ENCODE data around the gene EID1.

The EID1 gene

GRCh38 chr15:48868536-48868935, 9.4 kb upstream of the EID1 start:
- no peak for DNase-seq (ENCODE audit: low read depth in 3 of 3)

- DNase-seq (ENCODE audit: low read depth in 3 of 3): no peak
Measured at GRCh38 chr15:48869966-48870365, 8.0 kb upstream of the EID1 start.

- DNase-seq (ENCODE audit: low read depth in 3 of 3): no peak
Measured at GRCh38 chr15:48871542-48871941, 6.4 kb upstream of the EID1 start.

DNA sequence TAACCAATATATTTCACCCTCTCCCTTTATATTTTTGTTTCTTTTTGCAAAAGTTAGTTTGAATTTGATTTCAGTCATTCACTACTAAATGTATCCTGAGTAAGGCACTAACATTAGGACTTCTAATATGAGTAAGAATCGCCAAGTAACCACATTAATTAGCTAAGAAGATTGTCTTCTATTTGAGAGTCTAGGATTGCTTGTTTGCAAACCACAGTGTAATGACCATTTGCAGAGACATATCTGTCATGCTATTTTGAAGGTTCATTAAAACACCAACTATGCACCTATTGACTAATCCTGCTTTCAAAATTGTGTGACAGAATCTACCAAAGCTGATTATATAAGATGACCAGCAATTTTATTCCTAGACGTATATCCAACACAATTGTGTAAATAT, 5.3 kb upstream of the EID1 start:
- DNase-seq (ENCODE audit: low read depth in 3 of 3): no peak

- no peak for DNase-seq (ENCODE audit: low read depth in 3 of 3)
Measured at GRCh38 chr15:48875241-48875960, 2.5 kb upstream of the EID1 start.

DNA sequence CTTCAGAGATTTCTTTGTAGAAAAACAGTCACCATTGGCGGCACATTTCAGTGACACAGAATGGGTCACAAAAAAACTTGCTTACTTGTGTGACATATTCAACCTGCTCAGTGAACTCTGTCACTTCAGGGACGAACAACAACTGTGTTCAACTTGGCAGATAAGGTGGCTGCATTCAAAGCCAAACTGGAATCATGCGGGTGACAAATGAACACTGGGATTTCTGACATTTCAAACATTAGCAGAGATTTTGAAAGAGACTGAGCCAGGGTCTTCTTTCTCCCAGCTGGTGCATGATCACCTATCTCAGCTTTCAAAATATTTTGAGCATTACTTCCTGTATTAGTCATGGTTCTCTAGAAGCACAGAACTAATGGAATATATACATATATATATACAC, 1.9 kb upstream of the EID1 start:
- DNase-seq (ENCODE audit: low read depth in 3 of 3): no peak

DNA sequence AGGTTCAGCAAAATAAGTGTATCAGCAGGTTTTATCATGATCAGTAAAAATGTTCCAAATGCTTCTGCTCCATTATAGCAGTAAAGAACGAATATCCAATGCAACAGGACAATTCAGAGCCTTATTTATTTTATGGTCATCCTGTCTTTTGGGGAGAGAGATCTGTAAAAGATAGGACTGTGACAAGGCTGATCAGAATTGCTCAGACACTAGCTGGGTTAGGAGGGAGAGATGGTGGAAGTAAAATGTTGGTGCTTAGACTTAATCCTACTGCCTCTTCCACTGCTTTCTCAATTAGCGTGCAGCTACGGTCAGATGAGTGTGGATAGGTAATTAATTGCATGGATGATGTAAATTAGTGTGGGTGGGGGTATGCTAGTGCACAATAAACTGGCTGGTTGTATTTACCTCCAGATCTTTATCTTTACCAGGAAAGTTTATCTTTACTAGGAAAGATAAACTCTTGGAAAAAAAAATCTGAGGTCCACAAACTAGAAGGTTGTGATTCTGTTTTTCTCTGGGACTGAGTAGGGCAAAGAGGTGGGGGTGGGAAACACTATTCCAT, 2.2 kb downstream of the EID1 start:
- no peak for DNase-seq (ENCODE audit: low read depth in 3 of 3)

DNA sequence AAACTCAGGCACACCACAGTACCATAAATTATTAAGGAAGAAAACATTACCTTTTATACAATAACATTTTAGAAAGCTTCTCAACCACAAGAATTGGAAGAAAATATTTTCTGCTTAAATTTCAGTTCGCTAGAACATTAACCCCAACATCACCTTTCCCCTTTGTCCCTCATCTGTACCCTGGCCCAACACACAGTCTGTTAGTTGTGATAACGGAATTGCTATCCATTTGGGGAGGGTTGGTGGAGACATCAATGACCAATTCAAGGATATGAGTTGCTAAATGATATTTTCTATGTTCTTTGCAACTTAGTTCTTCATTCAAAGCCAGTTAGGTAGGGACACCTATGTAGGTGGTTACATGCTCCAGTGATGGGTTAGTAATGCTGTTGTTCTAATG, 5.8 kb downstream of the EID1 start:
- no peak for DNase-seq (ENCODE audit: low read depth in 3 of 3)

DNA sequence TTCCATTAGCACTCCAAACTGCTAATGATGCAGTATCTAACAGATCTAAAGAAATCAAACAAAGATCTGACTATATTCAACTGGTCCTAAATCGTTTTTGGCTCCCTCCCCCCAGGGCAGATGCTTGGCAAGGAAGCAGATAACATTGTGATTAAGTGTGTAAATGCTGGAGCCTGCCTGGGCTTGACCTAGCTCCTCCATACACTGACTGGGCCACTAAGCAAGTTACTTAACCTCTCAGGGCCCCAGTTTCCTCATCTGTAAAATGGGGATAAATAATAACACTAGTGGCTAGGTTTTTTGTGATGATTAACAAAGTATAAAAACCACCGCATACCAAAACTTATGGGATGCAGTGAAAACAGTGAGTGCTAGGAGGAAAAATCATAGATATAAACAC, 9.2 kb downstream of the EID1 start:
- no peak for DNase-seq (ENCODE audit: low read depth in 3 of 3)

DNA sequence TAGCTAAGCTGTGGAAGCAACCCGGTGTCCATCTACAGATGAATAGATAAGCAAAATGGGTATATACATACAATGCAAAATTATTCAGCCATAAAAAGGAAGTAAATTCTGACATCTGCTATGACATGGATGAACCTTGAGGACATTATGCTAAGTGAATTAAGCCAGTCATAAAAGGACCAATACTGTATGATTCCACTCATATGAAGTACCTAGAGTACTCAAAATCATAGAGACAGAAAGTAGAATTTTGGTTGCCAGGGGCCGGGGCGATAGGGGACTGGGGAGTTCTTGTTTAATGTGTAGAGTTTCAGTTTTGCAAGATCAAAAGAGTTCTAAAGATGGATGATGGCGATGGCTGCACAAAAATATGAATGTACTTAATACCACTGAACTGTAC, 10.3 kb downstream of the EID1 start:
- peak in 1 of 3 experiments; percentile 20 for DNase-seq (ENCODE audit: low read depth in 3 of 3)

- DNase-seq (ENCODE audit: low read depth in 3 of 3): no peak
Measured at GRCh38 chr15:48888836-48889235, 10.9 kb downstream of the EID1 start.

DNA sequence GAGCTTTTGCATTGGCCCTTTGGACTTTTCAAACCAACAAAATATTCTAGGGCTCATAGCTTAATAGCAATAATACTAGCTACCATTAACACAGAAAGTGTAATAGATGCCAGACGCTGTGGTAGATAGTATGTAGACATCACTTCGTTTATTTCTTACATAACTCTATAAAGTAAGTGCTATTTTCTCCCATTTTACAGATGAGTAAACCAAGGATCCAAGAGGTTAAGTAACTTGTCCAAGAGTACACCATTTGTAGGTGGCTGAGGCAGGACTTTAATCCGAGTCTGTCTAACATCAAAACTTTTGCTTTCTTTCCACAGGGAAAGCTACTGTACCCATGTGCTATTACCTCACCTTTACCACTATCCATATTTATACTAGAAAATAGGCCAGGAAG, 12.0 kb downstream of the EID1 start:
- no peak for DNase-seq (ENCODE audit: low read depth in 3 of 3)

DNA sequence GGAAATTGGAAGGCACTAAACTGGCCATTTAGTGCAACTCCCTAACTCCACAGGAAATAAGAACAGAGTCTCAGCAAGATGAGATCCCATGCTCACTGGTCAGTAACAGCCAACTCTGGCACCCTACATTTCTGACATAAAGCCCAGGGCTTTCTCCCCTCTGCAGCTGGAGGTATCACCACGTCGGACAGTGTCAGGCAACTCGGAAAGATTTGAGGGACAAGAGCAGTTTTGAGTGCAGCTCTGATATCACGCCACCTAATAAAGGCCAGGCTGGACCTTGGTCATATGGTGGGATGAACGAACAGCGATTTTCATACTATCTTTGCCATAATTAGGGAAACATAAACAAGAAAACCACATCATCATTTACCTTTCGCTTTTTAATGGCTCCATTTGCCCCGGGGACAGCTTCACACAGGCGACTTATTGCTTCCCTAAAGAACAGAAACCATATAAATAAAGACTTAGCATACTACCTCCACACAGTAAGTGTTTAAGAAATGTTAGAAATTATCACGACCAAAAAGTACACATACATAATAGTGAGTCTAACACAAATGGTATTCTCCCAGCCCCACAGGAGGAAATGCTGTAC, 12.5 kb downstream of the EID1 start:
- DNase-seq (ENCODE audit: low read depth in 3 of 3): no peak

- DNase-seq (ENCODE audit: low read depth in 3 of 3): no peak
Measured at GRCh38 chr15:48891232-48891765, 13.4 kb downstream of the EID1 start.

- no peak for DNase-seq (ENCODE audit: low read depth in 3 of 3)
Measured at GRCh38 chr15:48893311-48893710, 15.4 kb downstream of the EID1 start.

- DNase-seq (ENCODE audit: low read depth in 3 of 3): no peak
Measured at GRCh38 chr15:48896869-48897814, 19.2 kb downstream of the EID1 start.

GRCh38 chr15:48898032-48898431, 20.1 kb downstream of the EID1 start:
- DNase-seq (ENCODE audit: low read depth in 3 of 3): no peak

DNA sequence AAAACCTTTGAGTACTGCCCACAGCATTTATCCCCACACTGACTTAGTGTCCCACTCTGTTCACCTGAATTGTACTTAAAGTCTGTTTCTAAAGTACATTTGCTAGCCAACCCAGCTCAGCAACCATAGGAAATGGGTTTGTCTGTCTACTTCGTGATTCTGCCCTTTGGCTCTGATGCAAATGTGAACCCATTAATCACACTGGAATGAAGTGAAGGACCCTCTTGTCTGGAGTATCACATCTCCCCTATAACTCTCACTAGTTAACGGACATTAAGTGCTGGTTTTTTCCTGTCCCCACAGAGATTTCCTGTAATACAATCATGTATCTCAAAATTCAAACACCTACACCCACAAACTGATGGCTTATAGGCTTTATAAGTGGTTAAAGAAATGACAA, 20.5 kb downstream of the EID1 start:
- no peak for DNase-seq (ENCODE audit: low read depth in 3 of 3)

- DNase-seq (ENCODE audit: low read depth in 3 of 3): no peak
Measured at GRCh38 chr15:48899793-48900192, 21.9 kb downstream of the EID1 start.

GRCh38 chr15:48904758-48905157, 26.8 kb downstream of the EID1 start:
- DNase-seq (ENCODE audit: low read depth in 3 of 3): no peak

DNA sequence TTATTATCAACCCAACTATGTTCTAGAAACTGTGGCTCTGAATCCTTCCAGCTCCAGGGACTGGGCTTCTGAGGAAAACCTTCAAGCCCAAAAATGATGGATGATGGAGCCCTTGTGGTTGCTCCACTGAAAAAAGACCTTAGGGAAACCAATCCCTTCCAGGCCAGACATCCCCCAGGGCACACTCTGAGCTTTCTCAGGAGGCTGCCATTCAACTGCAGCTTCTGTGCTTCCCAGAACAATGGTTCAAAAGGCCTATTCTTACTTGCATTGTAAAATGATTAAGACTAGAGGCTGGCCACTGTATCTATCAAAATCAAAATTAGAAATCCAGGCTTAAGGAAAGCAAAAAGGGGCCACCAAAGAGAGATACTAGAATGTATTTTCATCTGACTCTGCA, 27.3 kb downstream of the EID1 start:
- no peak for DNase-seq (ENCODE audit: low read depth in 3 of 3)

GRCh38 chr15:48905847-48906246, 27.9 kb downstream of the EID1 start:
- DNase-seq (ENCODE audit: low read depth in 3 of 3): no peak

All from stimulated activated CD4-positive, alpha-beta T cell treated with anti-CD3 and anti-CD28 coated beads, TNF-alpha, amount 100 ng/mL, for 24 hours (primary cell).